ENCODE results near the gene SPATA31C2.

The SPATA31C2 gene

DNA sequence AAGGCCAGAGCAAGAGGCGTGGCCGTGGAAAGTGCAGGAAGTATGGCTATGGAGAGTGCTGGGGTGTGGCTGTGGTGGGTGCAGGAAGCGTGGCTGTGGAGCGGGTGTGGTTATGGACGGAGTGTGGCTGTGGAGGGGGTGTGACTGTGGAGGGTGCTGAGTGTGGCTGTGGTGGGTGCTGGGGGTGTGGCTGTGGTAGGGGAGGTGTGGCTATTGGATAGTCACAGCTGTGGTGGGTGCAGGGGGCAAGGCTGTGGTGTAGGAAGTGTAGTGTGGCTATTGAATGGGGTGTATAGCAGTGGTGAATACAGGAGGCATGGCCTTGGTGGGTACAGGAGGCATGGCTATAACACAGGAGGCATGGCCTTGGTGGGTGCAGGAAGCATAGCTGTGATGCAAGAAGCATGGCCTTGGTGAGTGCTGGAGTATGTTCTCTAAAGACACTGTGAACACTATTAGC, 40.8 kb upstream of the SPATA31C2 start:
- DNase-seq (ENCODE audit: low read depth), result no peak
- TF ChIP-seq, protein P1, sequence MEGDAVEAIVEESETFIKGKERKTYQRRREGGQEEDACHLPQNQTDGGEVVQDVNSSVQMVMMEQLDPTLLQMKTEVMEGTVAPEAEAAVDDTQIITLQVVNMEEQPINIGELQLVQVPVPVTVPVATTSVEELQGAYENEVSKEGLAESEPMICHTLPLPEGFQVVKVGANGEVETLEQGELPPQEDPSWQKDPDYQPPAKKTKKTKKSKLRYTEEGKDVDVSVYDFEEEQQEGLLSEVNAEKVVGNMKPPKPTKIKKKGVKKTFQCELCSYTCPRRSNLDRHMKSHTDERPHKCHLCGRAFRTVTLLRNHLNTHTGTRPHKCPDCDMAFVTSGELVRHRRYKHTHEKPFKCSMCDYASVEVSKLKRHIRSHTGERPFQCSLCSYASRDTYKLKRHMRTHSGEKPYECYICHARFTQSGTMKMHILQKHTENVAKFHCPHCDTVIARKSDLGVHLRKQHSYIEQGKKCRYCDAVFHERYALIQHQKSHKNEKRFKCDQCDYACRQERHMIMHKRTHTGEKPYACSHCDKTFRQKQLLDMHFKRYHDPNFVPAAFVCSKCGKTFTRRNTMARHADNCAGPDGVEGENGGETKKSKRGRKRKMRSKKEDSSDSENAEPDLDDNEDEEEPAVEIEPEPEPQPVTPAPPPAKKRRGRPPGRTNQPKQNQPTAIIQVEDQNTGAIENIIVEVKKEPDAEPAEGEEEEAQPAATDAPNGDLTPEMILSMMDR (conservative IDR thresholded peaks at IDR 0.05; ENCODE audit: low read depth, low read length), result no peak

DNA sequence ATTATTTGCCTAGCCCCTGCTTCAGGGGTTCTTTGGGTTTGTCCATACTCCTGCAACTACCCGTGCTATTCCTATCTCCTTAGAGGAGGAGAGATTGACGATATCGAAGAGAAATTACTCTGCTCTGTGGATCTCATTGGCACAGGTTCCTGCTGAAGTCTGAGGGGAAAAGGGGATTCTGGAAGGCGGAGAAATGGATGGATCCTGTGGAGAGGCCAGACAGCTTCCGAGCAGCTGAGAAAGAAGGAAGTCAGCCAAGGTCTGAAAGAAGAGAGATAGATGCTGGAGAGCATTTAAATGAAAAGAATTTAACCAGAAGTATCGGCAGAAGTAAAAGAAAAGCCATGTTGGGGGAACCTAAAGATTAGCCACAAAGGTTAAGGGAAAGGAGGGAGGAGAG, 40.4 kb upstream of the SPATA31C2 start:
- TF ChIP-seq, protein P1 (conservative IDR thresholded peaks at IDR 0.05; ENCODE audit: low read depth, low read length), result no peak
- DNase-seq (ENCODE audit: low read depth), result no peak
- no peak overlapping the region for H3K4me3 ChIP-seq (ENCODE audit: low read length)

More for the DNA sequence above, 40.8 kb upstream of the SPATA31C2 start:
- H3K4me3 ChIP-seq (ENCODE audit: low read length), result no peak overlapping the region

DNA sequence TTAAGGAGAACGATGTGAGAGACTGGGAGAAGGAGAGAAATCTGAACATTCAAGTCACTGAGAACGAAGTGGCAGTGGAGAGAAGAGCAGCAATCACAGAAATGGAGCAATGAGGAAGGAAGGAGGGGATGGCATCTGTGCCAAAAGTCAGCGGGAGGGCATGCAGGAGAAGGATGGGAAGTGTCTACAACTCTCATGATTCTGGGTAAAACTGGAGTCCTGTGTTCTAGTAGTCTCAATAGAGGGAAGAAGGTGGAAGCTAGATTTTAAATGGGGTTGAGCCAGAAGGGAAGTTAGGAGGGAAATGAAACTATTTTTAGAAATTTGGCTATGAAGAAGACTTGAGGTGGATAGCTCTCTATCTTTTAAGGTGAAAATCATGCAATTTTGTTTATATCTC, 39.1 kb upstream of the SPATA31C2 start:
- H3K4me3 ChIP-seq (ENCODE audit: low read length), result no peak overlapping the region
- no peak for DNase-seq (ENCODE audit: low read depth)
- TF ChIP-seq, protein P1 (conservative IDR thresholded peaks at IDR 0.05; ENCODE audit: low read depth, low read length), result no peak

DNA sequence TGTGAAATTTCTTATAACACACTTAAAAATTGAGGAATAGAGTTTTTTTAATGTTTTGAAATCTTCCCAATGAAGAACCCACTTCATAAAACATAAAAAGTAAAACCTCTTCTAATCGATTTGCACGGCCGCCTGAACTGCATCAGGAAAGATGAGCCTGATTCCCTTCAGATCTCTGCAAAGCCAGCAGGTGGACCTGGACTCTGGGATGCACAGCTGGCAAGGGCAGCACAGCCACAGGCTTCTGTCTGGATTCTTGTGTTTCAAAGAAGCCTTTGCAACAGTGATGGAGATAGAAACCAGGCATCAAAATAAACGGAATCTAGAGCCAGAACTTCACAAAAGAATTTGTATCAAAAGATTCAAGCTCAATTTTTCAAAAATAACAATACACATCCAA, 36.0 kb upstream of the SPATA31C2 start:
- TF ChIP-seq, protein P1 (conservative IDR thresholded peaks at IDR 0.05; ENCODE audit: low read depth, low read length), result no peak
- no peak for DNase-seq (ENCODE audit: low read depth)
- H3K4me3 ChIP-seq (ENCODE audit: low read length), result no peak overlapping the region

DNA sequence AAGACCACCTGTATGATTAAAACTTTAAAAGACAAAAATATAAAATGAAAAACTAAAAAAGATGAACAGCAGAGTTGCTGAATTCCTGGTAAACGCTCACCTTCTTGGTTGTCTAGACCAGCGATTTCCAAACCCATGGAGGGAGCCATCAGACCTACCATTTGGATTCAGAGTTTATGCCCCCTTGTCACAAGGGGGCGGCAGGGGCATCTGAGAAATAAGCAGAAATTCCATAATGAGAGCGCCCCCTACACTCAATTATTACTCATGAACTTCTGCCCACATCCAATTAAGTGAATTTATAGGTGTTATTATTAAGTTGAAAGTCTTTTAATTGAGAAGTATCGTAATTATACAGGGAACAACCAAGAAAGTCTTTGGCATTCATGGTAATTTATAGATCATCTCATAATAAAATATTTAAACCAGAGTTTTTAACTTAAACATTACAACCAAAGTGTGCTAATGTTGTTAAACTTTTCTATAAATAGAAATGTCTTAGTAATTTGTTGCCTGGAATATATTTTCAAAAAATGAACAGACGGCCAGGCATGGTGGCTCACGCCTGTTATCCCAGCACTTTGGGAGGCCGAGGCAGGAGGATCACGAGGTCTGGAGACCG, 35.2 kb upstream of the SPATA31C2 start:
- TF ChIP-seq, protein P1 (conservative IDR thresholded peaks at IDR 0.05; ENCODE audit: low read depth, low read length), result peak; percentile 95
- H3K4me3 ChIP-seq (ENCODE audit: low read length), result no peak overlapping the region
- DNase-seq (ENCODE audit: low read depth), result peak; percentile 55

DNA sequence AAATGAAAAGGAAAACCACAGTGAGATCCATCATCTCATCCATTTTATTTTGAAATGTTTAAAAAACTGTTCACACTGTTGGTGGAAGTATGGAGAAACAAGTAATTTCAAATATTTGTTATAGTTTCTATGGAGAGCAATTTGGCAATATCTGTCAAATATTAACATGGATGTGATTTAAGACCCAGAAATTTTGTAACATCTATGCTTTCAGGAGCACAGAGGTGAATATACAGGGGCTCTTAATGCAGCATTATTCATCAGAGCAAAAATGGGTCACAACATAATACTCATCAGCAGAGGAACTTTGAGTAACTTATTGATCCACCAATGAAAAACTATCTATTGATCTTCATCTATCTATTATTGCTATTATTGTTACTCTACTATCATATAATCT, 31.4 kb upstream of the SPATA31C2 start:
- H3K4me3 ChIP-seq (ENCODE audit: low read length), result no peak overlapping the region
- TF ChIP-seq, protein P1 (conservative IDR thresholded peaks at IDR 0.05; ENCODE audit: low read depth, low read length), result no peak
- no peak for DNase-seq (ENCODE audit: low read depth)

DNA sequence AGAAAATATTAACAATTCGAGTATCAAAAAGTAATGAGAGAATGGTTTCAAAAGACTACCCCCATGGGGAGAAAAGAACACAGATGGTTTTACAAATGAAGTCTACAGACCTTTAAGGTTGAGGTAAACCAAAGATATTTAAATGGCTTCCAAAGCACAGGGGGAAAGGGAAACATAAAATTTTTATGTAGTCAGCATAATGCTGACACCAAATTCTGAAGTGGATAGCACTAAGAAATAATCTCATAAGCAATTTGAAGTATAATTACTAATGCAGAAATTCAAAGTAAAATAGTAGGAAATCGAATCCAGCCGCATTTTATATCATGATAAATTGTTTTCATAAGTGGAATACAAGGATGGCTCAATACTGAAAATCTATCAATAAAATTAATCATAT, 30.3 kb upstream of the SPATA31C2 start:
- DNase-seq (ENCODE audit: low read depth), result no peak
- no peak overlapping the region for H3K4me3 ChIP-seq (ENCODE audit: low read length)
- TF ChIP-seq, protein P1 (conservative IDR thresholded peaks at IDR 0.05; ENCODE audit: low read depth, low read length), result no peak
